ENCODE measurements around the gene PPP2R3C.
"Not testable (repeated sequence)": the region's sequence is repeated elsewhere in the genome, so short reads cannot be mapped to it uniquely, and the experiment has no call there.

PPP2R3C gene

DNA sequence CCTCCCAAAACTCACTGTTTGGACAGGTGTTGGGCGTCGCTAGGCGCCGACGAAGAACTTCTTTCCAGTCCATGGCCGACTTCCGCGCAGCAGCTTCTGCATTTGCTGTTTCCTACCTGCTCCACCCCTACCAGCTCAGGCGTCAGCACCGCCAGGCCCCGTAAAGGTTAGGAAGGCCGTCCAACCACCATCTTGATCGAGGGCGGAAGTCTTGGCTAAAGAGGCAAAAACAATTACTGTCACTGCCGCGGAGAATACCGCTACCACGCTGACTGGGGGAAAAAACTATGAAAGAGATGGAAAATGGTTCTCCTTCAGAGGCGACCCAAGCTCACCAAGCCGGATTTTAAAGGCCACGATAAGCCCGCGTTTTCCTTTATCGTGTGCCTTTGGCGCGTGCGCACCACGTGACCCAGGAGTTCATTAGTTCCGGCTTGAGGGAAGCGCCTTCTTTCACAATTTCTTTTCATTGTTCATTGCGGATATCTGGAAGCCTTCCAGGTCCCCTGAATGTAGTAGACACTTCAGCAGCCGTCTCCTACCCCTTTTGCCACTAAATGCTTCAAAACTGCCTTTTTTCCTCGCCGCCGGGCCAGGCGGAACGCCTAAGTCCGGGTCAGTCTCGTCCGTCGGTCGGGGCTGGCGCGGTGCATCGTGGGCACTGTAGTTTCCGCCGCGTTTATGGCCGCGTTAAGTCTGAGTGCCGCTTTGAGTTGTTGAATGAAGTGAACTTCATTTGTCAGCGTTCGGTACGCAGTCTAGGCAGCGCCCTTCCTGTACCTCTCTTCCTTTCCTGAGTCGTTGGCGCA, at the start of gene PPP2R3C, which contains the start of gene PRORP:
PPP2R3C (minus strand) TSS at position 104 of the 809 bp plus-strand sequence; CDS start at position 73, 31 bp downstream.
PRORP (plus strand) TSS at position 666 of the 809 bp plus-strand sequence. CDS start 694 bp downstream, outside the sequence.
- peak; percentile 61 for DNase-seq (ENCODE audit: low spot score)

DNA sequence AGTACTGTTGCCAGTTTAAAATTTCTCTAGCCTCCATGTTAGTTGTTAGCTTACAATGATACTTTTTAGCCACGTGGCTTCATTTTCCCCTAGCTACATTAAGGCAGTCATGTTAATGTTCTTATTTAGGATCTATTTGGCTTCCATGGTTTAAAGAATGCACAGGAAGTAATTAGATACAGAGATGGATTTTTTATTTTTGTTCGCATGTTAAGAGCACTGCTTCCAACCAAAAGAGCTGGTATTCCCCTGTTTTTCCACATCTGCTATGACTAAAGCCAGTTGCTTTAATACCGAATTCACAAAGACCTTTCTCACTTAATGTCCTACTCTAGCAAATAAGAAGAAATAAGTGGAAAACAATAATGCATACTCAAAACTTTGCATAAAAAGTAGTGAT, 45.7 kb upstream of the PPP2R3C start:
- no peak for DNase-seq (ENCODE audit: low spot score)

DNA sequence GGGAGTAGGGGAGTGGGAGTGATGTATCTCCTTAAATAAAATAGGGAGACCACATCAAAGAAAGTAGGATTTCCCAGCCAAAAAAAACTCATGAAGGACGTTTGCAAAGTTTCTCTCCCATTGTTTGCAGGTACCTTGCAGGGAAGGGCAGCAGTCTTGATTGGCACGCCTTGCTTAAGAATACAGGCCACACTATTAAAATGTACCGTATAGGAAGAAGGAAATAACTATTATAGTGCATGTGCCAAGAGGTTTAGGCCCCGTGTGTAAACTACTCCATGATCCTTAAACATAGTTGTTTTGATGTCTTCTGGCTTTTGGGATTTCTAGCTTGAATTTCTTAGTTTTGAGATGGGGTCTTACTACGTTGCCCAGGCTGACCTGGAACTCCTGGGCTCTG, 43.1 kb upstream of the PPP2R3C start:
- no peak for DNase-seq (ENCODE audit: low spot score)

DNA sequence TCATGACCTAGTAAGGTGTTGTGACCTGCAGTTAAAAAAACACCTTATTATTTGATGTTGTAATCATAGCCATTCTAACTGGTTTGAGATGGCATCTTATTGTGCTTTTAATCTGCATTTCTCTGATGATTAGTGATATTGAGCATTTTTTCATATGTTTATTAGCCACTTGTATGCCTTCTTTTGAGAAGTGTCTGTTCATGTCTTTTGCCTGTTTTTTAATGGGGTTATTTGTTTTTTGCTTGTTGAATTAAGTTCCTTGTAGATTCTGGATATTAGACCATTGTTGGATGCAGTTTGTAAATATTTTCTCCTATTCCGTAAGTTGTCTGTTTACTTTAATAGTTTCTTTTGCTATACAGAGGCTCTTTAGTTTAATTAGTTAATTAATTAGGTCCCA, 41.6 kb upstream of the PPP2R3C start:
- DNase-seq (ENCODE audit: low spot score): no peak

DNA sequence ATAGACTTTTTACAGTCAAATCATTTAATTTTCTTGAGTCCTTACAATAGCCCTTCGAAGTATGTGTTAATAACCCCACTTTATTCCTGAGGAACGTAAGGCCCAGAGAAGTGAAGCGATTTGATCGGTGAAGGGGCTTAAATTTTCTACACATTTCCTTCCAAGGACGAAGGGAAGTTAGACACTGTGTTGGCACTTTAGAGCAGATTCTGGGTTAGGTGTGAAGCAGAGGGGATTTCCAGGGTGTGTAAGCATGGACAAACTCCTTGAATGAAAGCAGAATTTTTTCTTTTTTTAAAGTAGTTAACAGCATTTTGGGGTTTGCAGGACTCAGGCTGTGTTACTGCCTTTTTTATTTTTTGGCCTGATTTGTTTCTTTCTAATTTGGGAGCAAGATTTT, 39.4 kb upstream of the PPP2R3C start:
- DNase-seq (ENCODE audit: low spot score): no peak

DNA sequence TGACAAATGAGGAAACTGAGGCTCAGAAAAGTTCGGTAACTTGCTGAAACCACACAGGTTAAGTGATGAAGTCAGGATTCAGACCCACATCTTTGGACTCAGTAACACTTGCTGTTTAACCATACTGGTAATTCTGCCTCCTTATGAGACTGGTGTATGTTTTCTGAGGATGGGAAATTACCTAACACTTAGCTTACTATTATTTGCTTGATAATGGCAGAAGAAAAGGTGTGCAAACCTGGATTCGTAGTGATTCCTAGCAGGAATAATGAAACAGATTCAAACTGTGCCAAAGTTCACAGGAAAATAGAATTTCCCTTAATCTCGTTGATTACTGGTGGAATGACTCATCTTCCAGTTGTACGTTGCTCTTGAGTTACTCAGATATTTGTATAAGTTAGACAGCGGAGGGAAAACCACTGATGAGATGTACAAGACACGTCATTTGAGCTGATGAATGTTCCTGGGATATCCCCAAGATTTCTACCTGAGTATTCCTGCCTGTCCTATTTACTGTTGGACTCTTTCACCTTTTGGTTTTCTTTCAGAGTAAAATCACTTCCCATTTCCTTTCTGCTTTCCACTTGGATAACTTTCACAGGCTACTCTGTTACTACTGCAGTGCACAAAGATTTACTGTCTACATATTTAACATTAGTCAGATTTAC, 38.1 kb upstream of the PPP2R3C start:
- DNase-seq (ENCODE audit: low spot score): no peak

DNA sequence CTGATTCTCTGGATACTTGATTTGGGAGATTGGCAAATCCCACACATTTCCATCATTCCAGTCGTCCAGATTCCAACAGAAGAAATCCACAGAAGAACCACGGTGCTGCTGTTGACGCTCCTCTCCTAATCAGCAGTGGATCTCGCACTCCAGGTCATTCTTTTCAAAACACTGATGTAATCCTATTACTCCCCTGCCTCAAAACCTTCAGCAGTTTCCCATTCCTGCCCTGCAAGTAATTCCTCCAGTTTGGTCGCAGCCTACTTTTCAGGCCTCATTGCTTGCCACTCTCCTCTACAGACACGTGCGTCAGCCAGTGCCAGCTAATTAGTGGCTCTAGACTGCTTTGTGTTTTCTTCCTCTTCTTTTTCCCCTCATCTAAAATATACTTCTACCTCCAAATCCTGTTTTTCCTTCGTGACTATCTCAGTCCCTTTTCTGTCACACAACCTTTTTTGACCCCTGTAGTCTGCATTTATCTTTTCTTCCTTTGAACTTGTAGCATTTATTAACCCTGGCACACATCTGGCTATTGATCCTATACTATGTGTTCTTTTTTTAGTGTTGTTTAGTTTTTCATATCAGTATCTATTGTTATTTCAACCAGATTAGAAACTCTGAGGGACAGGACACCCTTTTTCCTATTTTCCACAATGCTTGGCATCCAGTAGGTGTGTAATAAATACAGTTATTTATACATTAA, 37.3 kb upstream of the PPP2R3C start:
- DNase-seq (ENCODE audit: low spot score): no peak

DNA sequence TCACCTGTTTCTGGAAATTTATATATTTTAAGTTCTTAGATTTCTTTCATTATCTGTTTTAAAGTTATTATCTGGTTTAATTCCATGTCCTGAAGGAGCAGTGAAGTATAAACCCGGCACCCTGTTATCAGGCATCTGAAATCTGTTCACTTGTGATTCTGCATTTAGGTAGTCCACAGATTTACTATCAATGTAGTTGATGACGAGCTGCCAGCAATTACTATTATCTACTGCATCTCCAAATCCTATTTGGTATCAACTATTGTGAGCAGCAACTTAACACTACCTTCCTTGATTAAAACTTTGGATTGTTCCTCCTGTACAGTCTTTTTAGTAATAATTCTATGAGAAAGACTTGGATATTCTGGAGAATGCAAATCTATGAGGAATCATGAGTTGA, 36.7 kb upstream of the PPP2R3C start:
- DNase-seq (ENCODE audit: low spot score): no peak

DNA sequence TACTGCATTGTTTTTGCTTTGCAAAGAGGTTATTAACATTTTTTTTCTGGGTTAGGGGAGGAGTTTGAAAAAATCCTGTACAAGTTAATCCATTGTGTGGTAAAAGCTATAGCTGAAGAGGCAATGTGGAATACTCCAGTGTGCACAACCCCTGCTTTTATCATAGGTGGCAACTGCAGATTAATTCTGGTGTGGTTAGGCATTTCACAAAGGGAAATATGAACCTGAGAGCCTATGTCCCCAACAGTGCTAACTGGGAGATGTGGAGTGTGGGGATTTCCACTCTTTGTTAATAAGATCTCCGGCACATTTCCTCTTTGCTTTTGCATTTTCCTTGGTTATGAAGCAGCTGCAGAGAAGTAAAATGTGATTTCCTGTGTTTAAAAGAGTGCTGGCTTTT, 34.2 kb upstream of the PPP2R3C start:
- DNase-seq (ENCODE audit: low spot score): no peak

DNA sequence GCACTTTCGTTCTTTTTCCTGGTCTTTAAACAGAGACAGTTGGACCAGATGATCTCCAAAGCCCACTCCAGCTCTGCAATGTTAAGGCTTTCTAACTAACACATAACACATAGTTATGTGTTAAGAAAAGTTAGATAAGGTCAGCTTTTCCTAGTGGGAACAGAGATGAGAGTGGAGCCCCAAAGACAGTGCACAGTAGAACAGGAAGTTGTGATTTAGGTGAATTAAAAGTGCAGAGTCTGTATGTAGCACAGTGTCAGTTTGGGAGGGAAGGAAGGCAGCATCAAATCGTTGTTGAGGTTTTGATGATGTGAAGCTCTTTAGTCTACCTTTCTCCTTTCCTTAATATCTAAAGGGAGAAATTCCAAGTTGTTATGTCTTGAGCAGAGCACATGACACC, 32.2 kb upstream of the PPP2R3C start:
- no peak for DNase-seq (ENCODE audit: low spot score)

DNA sequence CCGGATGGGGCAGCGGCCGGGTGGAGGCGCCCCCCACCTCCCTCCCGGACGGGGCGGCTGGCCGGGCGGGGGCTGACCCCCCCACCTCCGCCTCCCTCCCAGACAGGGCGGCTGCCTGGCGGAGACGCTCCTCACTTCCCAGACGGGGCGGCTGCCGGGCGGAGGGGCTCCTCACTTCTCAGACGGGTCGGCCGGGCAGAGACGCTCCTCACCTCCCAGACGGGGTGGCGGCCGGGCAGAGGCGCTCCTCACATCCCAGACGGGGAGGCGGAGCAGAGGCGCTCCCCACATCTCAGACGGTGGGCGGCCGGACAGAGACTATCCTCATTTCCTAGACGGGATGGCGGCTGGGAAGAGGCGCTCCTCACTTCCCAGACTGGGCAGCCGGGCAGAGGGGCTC, 30.7 kb upstream of the PPP2R3C start:
- DNase-seq (ENCODE audit: low spot score): not testable (repeated sequence)

DNA sequence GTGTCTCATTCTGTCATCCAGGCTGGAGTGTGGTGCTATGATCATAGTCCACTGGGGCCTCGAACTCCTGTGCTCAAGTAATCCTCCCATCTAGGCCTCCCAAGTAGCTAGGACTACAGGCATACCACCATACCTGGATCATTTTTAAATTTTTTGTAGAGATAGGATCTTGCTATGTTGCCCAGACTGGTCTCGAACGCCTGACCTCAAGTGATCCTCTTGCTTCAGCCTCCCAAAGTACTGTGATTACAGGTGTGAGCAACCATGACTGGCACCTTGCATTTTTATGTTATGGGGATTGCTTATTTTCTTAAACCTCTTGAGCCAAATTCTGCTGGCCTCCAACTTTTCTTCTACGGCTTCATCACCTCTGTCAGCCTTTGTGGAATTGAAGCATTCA, 27.4 kb upstream of the PPP2R3C start:
- DNase-seq (ENCODE audit: low spot score): no peak

DNA sequence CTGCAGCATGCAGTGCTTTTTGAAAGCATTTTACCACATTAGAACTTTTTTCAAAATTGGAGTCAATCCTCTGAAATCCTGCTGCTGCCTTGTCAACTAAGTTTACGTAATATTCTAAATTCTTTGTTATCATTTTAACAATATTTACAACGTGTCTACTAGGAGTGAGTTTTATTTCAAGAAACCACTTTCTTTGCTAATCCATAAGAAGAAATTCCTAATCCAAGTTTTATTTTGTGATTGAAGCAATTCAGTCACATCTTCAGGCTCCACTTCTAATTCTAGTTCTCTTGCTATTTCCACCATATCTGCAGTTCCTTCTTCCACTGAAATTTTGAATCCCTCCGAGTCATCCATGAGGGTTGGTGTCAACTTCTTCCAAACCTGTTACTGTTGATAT, 25.9 kb upstream of the PPP2R3C start:
- DNase-seq (ENCODE audit: low spot score): no peak

DNA sequence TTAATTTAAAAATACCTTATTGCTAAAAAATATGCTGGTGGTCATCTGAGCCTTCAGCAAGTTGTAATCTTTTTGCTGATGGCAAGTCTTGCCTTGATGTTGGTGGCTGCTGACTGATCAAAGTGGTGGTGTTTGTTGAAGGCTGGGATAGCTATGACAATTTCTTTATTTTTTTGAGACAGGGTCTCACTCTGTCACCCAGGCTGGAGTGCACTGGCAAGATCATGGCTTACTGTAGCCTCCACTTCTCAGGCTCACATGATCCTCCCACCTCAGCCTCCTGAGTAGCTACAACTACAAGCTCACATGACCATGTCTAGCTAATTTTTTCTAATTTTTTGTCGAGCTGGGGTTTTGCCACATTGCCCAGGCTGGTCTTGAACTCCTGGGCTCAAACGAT, 25.4 kb upstream of the PPP2R3C start:
- DNase-seq (ENCODE audit: low spot score): no peak

DNA sequence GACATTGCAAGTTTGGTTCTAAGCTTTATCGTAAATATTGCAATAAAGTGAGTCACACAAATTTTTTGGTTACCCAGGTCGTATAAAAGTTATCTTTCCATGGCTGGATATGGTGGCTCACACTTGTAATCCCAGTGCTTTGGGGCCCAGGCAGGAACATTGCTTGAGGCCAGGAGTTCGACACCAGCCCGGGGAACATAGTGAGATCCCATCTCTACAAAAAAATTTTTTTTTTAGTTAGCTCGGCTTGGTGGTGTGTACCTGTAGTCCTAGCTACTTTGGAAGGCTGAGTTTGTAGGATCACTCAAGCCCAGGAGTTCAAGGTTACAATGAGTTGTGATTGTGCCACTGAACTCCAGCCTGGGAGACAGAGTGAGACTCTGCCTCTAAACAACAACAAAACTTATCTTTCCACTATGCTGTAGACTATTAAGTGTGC, 24.9 kb upstream of the PPP2R3C start:
- no peak for DNase-seq (ENCODE audit: low spot score)

DNA sequence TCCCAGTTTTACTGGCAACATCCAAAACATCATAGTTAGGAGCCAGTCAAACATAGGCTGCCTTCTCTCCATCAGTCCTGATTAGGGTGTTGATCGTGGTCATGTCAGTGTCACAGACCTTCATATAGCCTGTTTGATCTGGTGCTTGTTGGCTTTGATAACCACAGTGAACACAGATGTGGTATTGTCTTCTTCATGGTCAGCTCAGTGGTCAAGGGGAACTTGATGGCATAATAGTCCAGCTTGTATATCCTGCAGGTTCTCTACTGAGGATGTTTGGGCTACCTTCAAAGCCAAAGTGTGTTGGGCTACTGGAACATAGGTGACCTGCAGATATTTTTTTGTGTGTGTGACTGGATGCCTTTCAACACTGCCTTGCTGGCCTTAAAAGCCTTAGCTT, 22.2 kb upstream of the PPP2R3C start:
- DNase-seq (ENCODE audit: low spot score): no peak

DNA sequence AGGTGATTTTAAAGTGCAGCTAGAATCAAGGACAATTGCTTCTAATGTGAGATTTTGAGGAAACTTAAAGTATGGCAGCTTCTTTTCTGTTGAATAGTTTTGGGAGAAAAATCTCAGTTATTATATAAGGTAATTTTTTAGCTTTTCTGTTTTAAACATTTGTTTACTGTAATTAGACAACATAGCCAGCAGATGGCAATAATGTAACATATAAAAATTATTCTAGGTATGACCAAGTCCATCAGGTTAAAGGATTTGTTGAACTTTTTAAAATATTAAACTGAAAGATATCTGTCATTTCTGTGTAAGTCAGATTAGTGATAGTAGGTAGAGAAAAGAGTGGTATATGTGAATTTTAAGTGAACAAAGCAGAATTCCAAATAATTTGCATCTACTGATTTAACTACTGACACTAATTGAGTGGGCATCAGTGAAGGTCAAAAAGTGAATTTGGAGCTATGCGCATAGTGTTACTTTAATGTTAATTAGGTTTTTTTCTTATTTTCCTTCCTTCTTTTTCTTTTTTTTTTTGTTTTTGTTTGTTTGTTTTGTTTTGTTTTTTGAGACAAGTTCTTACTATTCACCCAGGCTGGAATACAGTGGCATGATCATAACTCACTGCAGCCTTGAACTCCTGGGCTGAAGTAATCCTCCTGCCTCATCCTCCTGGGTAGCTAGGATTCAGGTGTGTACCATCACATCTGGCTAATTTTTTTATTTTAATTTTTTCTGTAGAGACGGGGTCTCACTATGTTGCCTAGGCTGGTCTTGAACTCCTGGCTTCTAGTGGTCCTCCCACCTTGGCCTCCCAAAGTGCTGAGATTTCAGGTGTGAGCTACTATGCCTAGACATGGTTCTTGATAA, 19.2 kb upstream of the PPP2R3C start:
- no peak for DNase-seq (ENCODE audit: low spot score)

DNA sequence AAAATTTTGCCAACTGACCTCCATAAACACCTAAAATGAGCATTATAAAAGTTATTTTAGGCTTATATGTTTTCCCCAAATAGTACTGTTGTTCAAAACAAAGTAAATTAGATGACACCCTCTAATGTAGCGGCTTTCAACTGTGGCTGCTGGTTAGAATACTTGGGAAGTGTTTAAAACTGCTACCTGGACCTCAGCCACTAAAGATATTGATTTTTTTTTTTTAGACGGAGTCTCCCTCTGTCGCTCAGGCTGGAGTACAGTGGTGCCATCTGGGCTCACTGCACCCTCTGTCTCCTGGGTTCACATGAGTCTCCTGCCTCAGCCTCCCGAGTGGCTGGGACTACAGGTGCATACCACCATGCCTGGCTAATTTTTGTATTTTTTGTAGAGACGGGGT, 16.8 kb upstream of the PPP2R3C start:
- DNase-seq (ENCODE audit: low spot score): no peak

DNA sequence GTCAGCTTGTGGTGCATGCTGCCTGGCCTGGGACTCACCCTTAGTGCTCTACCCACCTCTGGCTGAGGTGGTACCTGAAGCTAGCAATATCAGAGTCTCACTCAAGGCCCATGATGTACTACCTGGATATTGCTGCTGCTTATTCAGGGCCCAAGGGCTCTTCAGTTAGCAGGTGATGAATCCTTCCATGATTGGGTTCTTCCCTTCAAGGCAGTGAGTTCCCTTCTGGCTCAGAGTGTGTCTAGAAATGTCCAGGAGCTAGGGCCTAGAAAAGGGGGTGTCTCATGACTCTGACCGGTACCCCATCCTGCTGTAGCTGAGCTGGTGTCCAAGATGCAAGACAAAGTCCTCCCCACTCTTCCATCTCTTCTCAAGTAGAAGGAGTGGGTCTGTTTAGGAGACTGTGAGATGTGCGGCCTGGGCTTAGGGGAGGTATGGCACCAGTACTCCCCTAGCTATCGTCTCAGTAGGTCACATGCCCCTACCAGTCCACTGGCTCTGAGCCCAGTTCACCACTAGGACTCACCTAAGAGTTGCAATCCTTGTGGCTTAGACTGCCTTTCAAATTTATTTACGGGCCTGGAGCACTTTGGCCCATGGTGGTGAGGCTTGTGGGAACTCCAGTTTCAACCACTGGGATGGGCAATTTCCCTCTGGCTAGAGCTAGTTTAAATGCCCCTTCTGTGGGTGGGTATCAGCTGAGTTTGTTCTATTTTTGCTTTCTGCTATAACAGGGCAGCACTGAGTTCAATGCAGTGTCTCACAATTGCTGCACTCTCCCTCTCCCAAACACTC, 12.7 kb upstream of the PPP2R3C start:
- DNase-seq (ENCODE audit: low spot score): no peak

DNA sequence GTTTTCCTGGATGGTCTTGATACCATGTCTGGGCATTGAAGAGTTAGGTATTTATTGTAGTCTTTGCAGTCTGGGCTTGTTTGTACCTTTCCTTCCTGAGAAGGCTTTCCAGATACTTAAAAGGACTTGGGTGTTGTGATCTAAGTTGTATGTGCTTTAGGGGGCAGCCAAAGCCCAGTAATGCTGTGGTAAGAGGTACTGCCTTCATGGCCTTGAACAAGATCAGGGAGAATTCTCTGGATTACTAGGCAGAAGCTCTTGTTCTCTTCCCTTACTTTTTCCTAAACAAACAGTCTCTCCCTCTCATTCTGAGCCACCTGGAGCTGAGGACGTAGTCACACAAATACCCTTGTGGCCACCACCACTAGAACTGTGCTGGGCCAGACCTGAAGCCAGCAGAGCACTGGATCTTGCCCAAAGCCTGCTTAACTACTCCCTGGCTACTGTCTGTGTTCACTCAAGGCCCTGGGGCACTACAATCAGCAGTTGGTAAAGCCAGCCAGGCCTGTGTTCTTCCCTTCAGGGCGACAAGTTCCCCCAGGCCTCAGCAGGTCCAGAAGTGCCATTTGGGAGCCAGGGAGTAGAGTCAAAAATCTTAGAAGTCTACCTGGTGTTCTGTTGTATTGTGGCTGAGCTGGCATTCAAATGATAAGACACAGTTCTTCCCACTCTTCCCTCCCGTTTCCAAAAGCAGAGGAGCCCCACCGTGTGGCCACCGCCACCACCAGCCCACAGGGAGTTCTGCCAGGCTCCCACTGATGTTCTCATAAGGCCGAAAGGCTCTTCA, 11.9 kb upstream of the PPP2R3C start:
- no peak for DNase-seq (ENCODE audit: low spot score)

All from HuH-7.5 (cell line).